Measurements from ENCODE around the gene HOXA3.

Gene HOXA3

DNA sequence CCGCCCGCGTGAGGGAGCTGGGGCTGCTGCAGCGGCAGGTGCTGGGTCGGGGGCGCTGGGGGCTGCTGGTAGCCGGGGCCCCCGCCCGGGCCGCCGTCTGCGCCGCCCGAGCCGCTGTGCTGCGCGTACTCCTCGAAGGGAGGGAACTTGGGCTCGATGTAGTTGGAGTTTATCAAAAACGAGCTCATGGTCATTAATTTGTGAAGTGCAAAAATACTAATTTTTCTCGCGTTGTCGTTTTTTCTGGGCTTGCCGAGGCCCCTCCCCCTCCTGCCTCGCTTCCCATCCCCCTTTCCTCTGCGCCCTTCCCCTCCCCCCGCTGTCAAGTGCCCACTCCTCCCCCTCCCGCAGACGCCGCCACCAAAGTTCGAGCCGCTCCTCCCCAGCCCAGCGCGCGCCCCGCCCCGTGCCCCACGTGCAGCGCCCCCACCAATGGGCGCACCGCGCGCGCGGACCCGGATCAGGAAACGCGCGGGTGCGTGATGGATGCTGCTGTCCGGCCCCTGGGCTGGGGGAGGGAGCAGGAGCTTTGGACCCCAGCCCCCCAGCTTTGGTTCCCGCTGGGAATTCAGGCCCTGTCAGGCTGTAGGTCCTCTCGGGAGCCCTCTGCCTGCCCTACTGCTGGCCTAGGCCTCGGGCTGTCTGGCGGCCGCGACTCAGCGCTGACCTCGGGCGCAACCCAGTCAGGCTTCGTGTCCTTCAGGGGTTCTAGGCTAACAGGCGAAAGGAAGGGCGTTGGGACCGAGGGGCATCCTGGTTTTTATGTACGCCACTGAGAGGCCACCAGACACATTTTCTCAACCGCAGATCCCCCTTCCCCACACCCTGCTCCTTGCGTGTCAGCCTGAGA is 21.6 kb downstream of the HOXA3 start, which contains the start of gene HOXA4:
Gene HOXA4 (minus strand): TSS at position 218 of the 850 bp plus-strand sequence. CDS start 24 bp downstream, at position 194.
- no peak within 1 kb of the TSS for H3K4me3 ChIP-seq (ENCODE audit: low read depth, low read length)
- TF ChIP-seq, protein P1, sequence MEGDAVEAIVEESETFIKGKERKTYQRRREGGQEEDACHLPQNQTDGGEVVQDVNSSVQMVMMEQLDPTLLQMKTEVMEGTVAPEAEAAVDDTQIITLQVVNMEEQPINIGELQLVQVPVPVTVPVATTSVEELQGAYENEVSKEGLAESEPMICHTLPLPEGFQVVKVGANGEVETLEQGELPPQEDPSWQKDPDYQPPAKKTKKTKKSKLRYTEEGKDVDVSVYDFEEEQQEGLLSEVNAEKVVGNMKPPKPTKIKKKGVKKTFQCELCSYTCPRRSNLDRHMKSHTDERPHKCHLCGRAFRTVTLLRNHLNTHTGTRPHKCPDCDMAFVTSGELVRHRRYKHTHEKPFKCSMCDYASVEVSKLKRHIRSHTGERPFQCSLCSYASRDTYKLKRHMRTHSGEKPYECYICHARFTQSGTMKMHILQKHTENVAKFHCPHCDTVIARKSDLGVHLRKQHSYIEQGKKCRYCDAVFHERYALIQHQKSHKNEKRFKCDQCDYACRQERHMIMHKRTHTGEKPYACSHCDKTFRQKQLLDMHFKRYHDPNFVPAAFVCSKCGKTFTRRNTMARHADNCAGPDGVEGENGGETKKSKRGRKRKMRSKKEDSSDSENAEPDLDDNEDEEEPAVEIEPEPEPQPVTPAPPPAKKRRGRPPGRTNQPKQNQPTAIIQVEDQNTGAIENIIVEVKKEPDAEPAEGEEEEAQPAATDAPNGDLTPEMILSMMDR (IDR thresholded peaks at IDR 0.05; ENCODE audit: borderline replicate concordance, insufficient read depth, low read depth, low read length): no peak

DNA sequence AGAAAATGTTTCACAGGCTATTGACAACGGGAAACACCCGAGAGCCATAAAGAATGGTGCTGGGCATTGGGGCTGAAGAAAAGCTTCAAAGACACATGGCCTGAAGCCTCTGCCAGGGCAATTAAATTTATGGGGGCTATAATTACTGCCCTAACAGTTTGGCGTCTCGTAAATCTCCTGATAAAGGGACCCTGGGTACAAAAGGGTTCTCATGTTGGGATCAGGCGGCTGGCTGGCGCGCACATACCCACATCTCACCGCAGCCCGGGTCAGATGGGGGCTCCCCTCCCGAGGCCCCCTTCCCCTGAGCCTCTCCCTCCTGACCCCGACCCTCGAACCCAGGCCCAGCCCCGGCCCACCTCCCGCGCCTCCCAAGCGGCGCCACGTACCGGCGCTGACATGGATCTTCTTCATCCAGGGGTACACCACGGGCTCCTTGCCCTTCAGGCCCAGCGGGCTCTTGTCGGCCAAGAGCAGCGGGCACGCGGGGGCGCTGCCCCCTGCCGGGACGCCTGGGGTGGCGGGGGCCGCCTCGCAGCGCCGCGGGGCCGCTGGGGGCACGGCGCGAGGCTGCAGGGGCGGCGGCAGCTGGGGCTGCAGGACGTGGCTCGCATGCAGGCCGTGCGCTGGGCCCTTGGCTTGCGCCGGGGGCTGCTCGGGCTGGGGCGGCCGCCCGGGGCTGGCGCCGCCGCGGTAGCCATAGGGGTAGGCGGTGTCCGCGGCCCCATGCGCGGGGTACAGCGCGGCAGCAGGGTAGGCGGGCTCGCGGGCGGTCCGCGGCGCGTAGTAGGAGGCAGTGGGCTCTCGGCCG is 22.4 kb downstream of the HOXA3 start:
- H3K4me3 ChIP-seq (ENCODE audit: low read depth, low read length): no peak overlapping the region
- TF ChIP-seq, protein P1 (IDR thresholded peaks at IDR 0.05; ENCODE audit: borderline replicate concordance, insufficient read depth, low read depth, low read length): no peak

DNA sequence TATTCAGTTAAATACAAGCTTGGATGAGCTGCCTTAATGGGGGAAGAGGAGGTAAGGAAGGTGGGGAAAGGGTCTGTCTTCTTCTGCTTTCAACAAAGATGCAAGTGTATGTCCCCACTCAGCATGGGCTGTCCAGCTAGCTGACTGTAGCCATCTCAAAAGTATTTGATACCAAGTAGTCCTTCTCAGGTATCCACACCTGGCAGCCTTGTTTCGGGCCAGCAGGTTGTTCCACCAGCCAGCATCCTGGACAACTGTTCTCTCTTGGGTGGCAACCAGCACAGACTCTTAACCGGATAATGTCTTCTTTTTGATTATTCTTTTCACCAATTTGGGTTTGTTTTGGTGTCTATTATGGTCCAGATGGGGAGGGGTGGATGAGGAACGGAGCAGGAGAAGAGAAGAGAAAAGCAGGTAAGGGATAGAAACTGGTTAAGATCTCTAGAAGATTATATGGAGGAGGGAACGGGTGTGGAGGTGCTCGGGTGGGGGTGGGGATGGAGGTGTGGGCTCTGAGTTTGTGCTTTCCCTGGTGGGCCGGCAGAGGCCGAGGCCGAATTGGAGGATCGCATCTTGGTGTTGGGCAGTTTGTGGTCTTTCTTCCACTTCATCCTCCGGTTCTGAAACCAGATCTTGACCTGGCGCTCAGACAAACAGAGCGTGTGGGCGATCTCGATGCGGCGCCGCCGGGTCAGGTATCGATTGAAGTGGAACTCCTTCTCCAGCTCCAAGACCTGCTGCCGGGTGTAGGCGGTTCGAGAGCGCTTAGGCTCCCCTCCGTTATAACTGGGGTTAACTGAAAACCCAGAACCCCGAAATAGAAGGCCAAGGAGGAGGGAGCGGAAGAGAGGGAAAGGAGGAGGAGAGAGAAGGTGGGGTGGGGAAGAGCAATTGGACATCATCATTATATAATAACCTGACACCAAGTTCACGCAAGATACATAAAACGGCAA is 23.3 kb downstream of the HOXA3 start:
- H3K4me3 ChIP-seq (ENCODE audit: low read depth, low read length): no peak overlapping the region
- TF ChIP-seq, protein P1 (IDR thresholded peaks at IDR 0.05; ENCODE audit: borderline replicate concordance, insufficient read depth, low read depth, low read length): no peak

DNA sequence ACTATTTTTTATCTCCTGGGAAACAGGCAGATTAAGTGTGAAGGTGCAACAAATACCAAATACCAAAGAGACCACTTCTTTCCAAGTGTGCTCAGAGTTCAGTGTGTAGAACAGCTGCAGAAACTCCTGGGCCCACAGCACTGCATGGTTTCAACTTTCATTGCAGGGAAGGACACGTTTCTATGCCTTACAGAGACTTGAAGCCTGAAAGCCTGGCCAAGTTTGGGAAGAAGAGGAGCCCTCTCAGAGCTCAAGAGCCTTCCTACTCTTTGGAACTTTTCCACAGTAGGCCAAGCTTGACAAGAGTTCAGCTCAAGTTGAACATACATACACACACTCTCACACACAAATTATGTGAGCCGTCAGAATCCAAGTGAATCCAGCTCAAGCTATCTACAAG is 24.3 kb downstream of the HOXA3 start:
- H3K4me3 ChIP-seq (ENCODE audit: low read depth, low read length): no peak overlapping the region
- TF ChIP-seq, protein P1 (IDR thresholded peaks at IDR 0.05; ENCODE audit: borderline replicate concordance, insufficient read depth, low read depth, low read length): no peak

DNA sequence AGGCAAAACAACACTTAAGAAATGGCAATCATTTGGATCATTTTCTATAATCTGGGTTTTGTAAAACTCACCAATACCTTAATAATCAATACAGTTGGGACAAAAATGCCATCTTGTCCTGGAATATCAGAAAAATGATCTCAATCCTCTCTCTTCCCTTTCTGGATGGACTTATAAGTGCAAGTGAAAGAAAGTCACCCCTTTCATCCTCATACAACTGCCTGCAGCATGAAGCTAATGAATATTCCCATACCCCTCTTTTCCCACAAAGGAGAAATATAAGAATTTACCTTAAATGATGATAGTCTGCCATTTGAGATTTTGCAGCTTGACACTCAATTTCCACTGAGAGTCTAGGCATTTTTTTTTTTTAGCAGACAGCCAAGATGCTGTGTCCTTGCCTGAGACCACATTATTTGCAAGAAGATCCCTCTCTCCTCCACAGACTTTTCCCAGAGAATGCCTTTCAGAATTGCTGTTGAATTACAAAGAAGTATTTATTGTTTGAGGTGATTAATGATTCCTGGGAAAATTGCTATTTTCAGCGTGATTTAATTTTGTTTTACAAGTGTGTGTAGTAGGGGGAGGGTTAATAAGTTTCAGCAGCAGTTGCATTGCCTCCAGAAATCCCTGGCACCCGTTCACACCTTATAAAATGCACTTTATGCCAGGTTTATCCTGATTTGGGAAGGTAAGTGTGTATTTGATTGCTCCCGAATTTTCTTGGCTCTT is 25.6 kb downstream of the HOXA3 start:
- TF ChIP-seq, protein P1 (IDR thresholded peaks at IDR 0.05; ENCODE audit: borderline replicate concordance, insufficient read depth, low read depth, low read length): no peak
- H3K4me3 ChIP-seq (ENCODE audit: low read depth, low read length): no peak overlapping the region

DNA sequence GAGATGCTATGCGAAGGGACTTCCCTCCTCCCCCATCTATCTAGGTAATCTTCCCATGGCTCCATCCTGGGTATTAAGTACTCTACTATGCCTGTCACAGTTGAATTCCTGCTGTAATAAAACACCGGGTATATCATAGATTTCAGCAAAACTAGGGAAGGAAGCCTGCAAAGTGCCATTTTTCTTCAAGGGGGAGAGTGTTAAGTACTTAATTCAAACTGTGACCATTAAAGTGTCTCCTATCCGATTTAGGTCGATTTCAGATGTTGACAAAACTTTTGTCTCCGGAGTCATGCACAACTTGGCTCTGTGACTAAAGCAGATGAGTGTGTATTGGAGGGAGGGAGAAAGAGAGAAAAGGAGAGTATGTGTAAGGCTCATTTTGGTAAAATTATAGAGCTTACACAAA is 26.4 kb downstream of the HOXA3 start:
- no peak overlapping the region for H3K4me3 ChIP-seq (ENCODE audit: low read depth, low read length)
- TF ChIP-seq, protein P1 (IDR thresholded peaks at IDR 0.05; ENCODE audit: borderline replicate concordance, insufficient read depth, low read depth, low read length): no peak

Measured in GM12875 (cell line).